Skeletal muscle satellite cell (primary cell): ENCODE data around the gene ADAM8.
"Not testable (repeated sequence)": the region's sequence is repeated elsewhere in the genome, so short reads cannot be mapped to it uniquely, and the experiment has no call there.

Experiments used
- H3K27me3 ChIP-seq: 2 replicates; pipeline ENCODE4 v1.7.0; 2013; ENCODE audit warnings: low read length; ENCODE audit not compliant: control insufficient read depth, insufficient read depth
- H3K36me3 ChIP-seq: 2 replicates; pipeline ENCODE4 v1.7.0; 2013; ENCODE audit warnings: mild to moderate bottlenecking, control low read depth, low read length; ENCODE audit not compliant: insufficient read depth
- H3K4me1 ChIP-seq: 2 replicates; pipeline ENCODE4 v1.7.0; 2013; ENCODE audit warnings: low read length; ENCODE audit not compliant: control insufficient read depth, insufficient read depth
- H3K4me2 ChIP-seq: 2 replicates; pipeline ENCODE4 v1.7.0; 2013; ENCODE audit warnings: mild to moderate bottlenecking, low read length
- H3K4me3 ChIP-seq: 2 replicates; pipeline ENCODE4 v1.7.0; 2013; ENCODE audit warnings: low read length
- H3K9ac ChIP-seq: 2 replicates; pipeline ENCODE4 v1.7.0; 2013; ENCODE audit warnings: mild to moderate bottlenecking, low read depth, low read length, moderate library complexity
- H3K9me3 ChIP-seq: replicated peaks from 2 replicates; pipeline ENCODE4 v1.7.0; 2013; ENCODE audit warnings: mild to moderate bottlenecking, control low read depth, low read length

Gene ADAM8

GRCh38 chr10:133231244-133231945 lies 45.3 kb downstream of the ADAM8 start:
- H3K4me3 ChIP-seq = no peak overlapping the region
- H3K9ac ChIP-seq = no peak overlapping the region
- peaks cover 67% of the 10 kb centered on the region for H3K27me3 ChIP-seq

GRCh38 chr10:133230387-133231195 lies 46.1 kb downstream of the ADAM8 start:
- Histone ChIP-seq H3K36me3 (no peaks in the 10 kb centered on the region), H3K9me3 (no peaks in the 10 kb centered on the region), H3K9ac (no peak overlapping the region), H3K4me1 (no peaks in the 10 kb centered on the region), H3K4me2 (no peak overlapping the region), H3K4me3 (no peak overlapping the region), H3K27me3 (peaks cover 69% of the 10 kb centered on the region)

More at GRCh38 chr10:133231244-133231945, 45.3 kb downstream of the ADAM8 start:
- no peaks in the 10 kb centered on the region for H3K9me3 ChIP-seq
- no peaks in the 10 kb centered on the region for H3K36me3 ChIP-seq
- no peak overlapping the region for H3K4me2 ChIP-seq
- H3K4me1 ChIP-seq = no peaks in the 10 kb centered on the region

GRCh38 chr10:133230044-133230361 lies 46.7 kb downstream of the ADAM8 start, which contains the start of gene UTF1:
UTF1 (plus strand) TSS chr10:133230217; CDS start chr10:133230289, 72 bp downstream.
- Histone ChIP-seq H3K4me1 (no peaks in the 10 kb centered on the region), H3K9ac (no peak within 1 kb of the TSS), H3K36me3 (no peaks in the 10 kb centered on the region), H3K9me3 (no peaks in the 10 kb centered on the region), H3K27me3 (peaks cover 67% of the 10 kb centered on the region), H3K4me3 (no peak within 1 kb of the TSS), H3K4me2 (no peak within 1 kb of the TSS)

- peaks cover 72% of the 10 kb centered on the region for H3K27me3 ChIP-seq
- no peak overlapping the region for H3K9ac ChIP-seq
- no peak overlapping the region for H3K4me3 ChIP-seq
- H3K4me1 ChIP-seq = no peaks in the 10 kb centered on the region
- no peaks in the 10 kb centered on the region for H3K36me3 ChIP-seq
- no peak overlapping the region for H3K4me2 ChIP-seq
- no peaks in the 10 kb centered on the region for H3K9me3 ChIP-seq
Observed at GRCh38 chr10:133229265-133230043, 47.2 kb downstream of the ADAM8 start.

GRCh38 chr10:133227256-133227655 lies 49.4 kb downstream of the ADAM8 start:
- Histone ChIP-seq H3K9me3 (no peaks in the 10 kb centered on the region), H3K36me3 (no peaks in the 10 kb centered on the region), H3K27me3 (peaks cover 61% of the 10 kb centered on the region), H3K4me1 (no peaks in the 10 kb centered on the region), H3K9ac (no peak overlapping the region), H3K4me2 (no peak overlapping the region), H3K4me3 (no peak overlapping the region)

GRCh38 chr10:133226251-133226808 lies 50.3 kb downstream of the ADAM8 start:
- Histone ChIP-seq H3K4me2 (peak overlapping the region; percentile 41), H3K9ac (no peak overlapping the region), H3K4me3 (no peak overlapping the region), H3K27me3 (peaks cover 52% of the 10 kb centered on the region), H3K4me1 (no peaks in the 10 kb centered on the region), H3K9me3 (no peaks in the 10 kb centered on the region), H3K36me3 (no peaks in the 10 kb centered on the region)

- no peak overlapping the region for H3K4me3 ChIP-seq
- peaks cover 50% of the 10 kb centered on the region for H3K27me3 ChIP-seq
- H3K4me1 ChIP-seq = no peaks in the 10 kb centered on the region
- H3K36me3 ChIP-seq = no peaks in the 10 kb centered on the region
- H3K9ac ChIP-seq = no peak overlapping the region
- peak overlapping the region; percentile 41 for H3K4me2 ChIP-seq
- H3K9me3 ChIP-seq = no peaks in the 10 kb centered on the region
Observed at GRCh38 chr10:133225707-133226191, 50.9 kb downstream of the ADAM8 start.

GRCh38 chr10:133224756-133225372 lies 51.8 kb downstream of the ADAM8 start:
- Histone ChIP-seq H3K27me3 (peaks cover 51% of the 10 kb centered on the region), H3K4me3 (no peak overlapping the region), H3K36me3 (no peaks in the 10 kb centered on the region), H3K9me3 (no peaks in the 10 kb centered on the region), H3K4me2 (no peak overlapping the region), H3K4me1 (no peaks in the 10 kb centered on the region), H3K9ac (no peak overlapping the region)

GRCh38 chr10:133224076-133224475 lies 52.6 kb downstream of the ADAM8 start:
- peaks cover 52% of the 10 kb centered on the region for H3K27me3 ChIP-seq

GRCh38 chr10:133221756-133222155 lies 54.9 kb downstream of the ADAM8 start:
- H3K36me3 ChIP-seq, H3K9me3 ChIP-seq, H3K4me1 ChIP-seq, H3K4me3 ChIP-seq, H3K4me2 ChIP-seq, H3K9ac ChIP-seq: not testable (repeated sequence)
- peaks cover 41% of the 10 kb centered on the region for H3K27me3 ChIP-seq

More at GRCh38 chr10:133224076-133224475, 52.6 kb downstream of the ADAM8 start:
- no peak overlapping the region for H3K9ac ChIP-seq
- H3K4me3 ChIP-seq = no peak overlapping the region
- H3K36me3 ChIP-seq = no peaks in the 10 kb centered on the region
- no peaks in the 10 kb centered on the region for H3K9me3 ChIP-seq
- H3K4me2 ChIP-seq = no peak overlapping the region
- H3K4me1 ChIP-seq = no peaks in the 10 kb centered on the region

- no peaks in the 10 kb centered on the region for H3K4me1 ChIP-seq
- H3K4me2 ChIP-seq = no peak overlapping the region
- H3K4me3 ChIP-seq = no peak overlapping the region
- H3K9ac ChIP-seq = no peak overlapping the region
- no peaks in the 10 kb centered on the region for H3K36me3 ChIP-seq
- H3K27me3 ChIP-seq = peaks cover 37% of the 10 kb centered on the region
- H3K9me3 ChIP-seq = no peaks in the 10 kb centered on the region
Observed at GRCh38 chr10:133221331-133221730, 55.3 kb downstream of the ADAM8 start.
